NCI-H748 (cell line): ENCODE measurements around the gene VPS13C.
A peak's percentile ranks its signal among the peaks of the same experiment; 100 is the strongest.
"Not testable (repeated sequence)": the region's sequence is repeated elsewhere in the genome, so short reads cannot be mapped to it uniquely, and the experiment has no call there.

ENCODE experiments used
- DNase-seq: peaks from one replicate; lab custom pipeline; 2025; ENCODE audit not compliant: unreplicated experiment; lab: John Stamatoyannopoulos, UW

VPS13C gene

GRCh38 chr15:62050115-62050514 is 10.1 kb downstream of the VPS13C start:
- DNase-seq = no peak

GRCh38 chr15:62048254-62048653 is 12.0 kb downstream of the VPS13C start:
- DNase-seq = not testable (repeated sequence)

- DNase-seq = no peak
Observed at GRCh38 chr15:62047282-62047827, 12.9 kb downstream of the VPS13C start.

- no peak for DNase-seq
Observed at GRCh38 chr15:62046078-62046743, 14.0 kb downstream of the VPS13C start.

- no peak for DNase-seq
Observed at GRCh38 chr15:62035256-62035924, 24.9 kb downstream of the VPS13C start.

GRCh38 chr15:62027916-62028315 is 32.3 kb downstream of the VPS13C start:
- no peak for DNase-seq

- DNase-seq = no peak
Observed at GRCh38 chr15:62027263-62027565, 33.0 kb downstream of the VPS13C start.

- DNase-seq = no peak
Observed at GRCh38 chr15:62026487-62027262, 33.6 kb downstream of the VPS13C start.

GRCh38 chr15:62021991-62022600 is 38.2 kb downstream of the VPS13C start:
- peak; percentile 1 for DNase-seq

- no peak for DNase-seq
Observed at GRCh38 chr15:62020576-62021160, 39.6 kb downstream of the VPS13C start.

- not testable (repeated sequence) for DNase-seq
Observed at GRCh38 chr15:62005354-62005753, 54.9 kb downstream of the VPS13C start.

- DNase-seq = no peak
Observed at GRCh38 chr15:61997786-61998185, 62.5 kb downstream of the VPS13C start.

GRCh38 chr15:61996056-61996635 is 64.1 kb downstream of the VPS13C start:
- no peak for DNase-seq

- no peak for DNase-seq
Observed at GRCh38 chr15:61994216-61994615, 66.0 kb downstream of the VPS13C start.

GRCh38 chr15:61992518-61992917 is 67.7 kb downstream of the VPS13C start:
- no peak for DNase-seq

- no peak for DNase-seq
Observed at GRCh38 chr15:61989667-61990066, 70.6 kb downstream of the VPS13C start.

- no peak for DNase-seq
Observed at GRCh38 chr15:61987824-61988223, 72.4 kb downstream of the VPS13C start.

GRCh38 chr15:61983081-61983480 is 77.2 kb downstream of the VPS13C start:
- DNase-seq = no peak

GRCh38 chr15:61978225-61978624 is 82.0 kb downstream of the VPS13C start:
- DNase-seq = no peak

GRCh38 chr15:61974759-61975158 is 85.5 kb downstream of the VPS13C start:
- peak; percentile 96 for DNase-seq

GRCh38 chr15:61974118-61974517 is 86.1 kb downstream of the VPS13C start:
- DNase-seq = peak; percentile 11
